ENCODE results near the gene THRB.
"Not testable (repeated sequence)": the region's sequence is repeated elsewhere in the genome, so short reads cannot be mapped to it uniquely, and the experiment has no call there.

The THRB gene

DNA sequence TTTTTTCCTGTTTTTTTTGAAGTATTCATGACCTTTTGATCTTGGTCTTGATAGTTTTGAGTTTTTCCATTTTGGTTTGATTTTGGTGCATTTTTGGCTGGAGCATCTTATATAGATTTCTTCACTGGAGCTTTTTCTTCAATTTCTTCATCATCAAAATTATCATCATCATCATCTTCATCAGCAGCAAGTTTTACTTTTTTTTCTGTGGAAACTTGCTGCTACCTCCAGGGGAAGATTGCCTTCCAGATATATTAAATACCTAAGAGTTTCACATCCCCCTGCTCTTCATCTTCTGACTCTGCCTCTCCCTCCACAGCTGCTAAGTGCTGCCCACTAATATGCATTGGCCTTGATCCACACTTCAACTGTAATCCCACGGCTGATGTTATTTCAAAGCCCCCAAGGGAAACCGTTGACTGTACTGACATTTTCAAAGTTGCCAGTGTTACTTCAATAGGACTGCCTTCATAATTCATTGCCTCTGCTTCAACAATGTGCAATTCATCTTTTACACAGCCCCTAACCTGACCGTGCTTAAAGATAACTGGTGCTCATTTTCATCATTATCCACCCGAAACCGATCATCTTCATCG is 397.9 kb downstream of the THRB start:
- DNase-seq (ENCODE audit: low read depth): peak; percentile 17

DNA sequence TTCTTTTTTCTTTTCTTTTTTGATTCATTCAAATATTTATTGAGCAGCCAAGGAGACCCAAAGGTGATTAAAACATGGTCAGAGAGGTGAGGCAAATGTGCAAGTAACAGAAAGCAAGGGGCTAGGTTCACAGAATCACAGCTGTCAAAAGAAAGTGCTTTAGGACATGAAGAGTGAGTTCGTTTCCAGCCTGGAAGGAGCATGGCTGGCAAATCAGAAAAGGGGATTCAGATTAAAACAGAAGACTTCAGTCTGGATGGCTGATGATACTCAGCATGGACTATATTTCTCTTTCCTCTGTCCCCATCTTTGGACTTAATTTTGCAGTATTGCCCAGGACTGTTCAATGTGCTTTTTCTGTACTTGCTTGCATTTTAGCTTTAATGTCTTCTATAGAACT is 398.4 kb downstream of the THRB start:
- DNase-seq (ENCODE audit: low read depth): no peak

DNA sequence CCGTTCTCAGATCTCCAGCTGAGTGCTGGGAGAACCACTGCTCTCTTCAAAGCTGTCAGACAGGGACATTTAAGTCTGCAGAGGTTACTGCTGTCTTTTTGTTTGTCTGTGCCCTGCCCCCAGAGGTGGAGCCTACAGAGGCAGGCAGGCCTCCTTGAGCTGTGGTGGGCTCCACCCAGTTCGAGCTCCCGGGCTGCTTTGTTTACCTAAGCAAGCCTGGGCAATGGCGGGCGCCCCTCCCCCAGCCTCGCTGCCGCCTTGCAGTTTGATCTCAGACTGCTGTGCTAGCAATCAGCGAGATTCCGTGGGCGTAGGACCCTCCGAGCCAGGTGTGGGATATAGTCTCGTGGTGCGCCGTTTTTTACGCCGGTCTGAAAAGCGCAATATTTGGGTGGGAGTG is 399.8 kb downstream of the THRB start:
- not testable (repeated sequence) for DNase-seq (ENCODE audit: low read depth)

DNA sequence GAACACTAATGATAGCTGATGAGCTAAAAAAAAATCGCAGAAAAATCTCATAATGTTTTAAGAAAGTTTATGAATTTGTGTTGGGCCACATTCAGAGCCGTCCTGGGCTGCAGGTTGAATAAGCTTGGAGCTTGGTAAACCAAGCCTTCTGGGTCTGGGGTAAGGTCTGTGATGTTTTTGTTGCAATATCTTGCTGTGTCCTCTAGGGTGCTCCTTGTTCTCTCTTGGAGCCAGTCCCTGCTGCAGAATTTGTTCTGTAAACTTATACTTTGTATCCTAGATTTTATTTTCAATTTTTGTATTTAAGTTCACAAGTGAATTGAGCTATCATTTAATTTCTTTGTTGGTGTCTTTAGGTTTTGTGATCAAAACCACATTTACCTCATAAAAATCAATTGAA is 405.9 kb downstream of the THRB start:
- no peak for DNase-seq (ENCODE audit: low read depth)

DNA sequence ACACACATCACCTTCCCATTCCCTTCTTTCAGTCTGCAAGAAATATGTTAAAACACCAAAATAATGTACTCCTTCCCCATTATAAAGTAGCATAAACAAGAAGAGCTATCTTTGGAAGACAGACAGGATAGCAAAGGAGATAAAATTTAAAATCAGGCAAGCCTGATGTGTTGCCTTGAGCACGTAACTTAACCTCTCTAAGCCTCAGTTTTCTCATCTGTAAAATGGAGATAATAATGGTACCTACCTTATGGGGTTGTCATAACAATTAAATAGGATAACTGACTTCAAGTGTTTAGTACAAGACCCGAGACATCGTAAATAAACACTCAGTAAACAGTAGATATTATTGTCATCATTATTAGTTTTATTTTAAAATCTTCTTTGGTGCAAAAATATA is 407.2 kb downstream of the THRB start:
- no peak for DNase-seq (ENCODE audit: low read depth)

DNA sequence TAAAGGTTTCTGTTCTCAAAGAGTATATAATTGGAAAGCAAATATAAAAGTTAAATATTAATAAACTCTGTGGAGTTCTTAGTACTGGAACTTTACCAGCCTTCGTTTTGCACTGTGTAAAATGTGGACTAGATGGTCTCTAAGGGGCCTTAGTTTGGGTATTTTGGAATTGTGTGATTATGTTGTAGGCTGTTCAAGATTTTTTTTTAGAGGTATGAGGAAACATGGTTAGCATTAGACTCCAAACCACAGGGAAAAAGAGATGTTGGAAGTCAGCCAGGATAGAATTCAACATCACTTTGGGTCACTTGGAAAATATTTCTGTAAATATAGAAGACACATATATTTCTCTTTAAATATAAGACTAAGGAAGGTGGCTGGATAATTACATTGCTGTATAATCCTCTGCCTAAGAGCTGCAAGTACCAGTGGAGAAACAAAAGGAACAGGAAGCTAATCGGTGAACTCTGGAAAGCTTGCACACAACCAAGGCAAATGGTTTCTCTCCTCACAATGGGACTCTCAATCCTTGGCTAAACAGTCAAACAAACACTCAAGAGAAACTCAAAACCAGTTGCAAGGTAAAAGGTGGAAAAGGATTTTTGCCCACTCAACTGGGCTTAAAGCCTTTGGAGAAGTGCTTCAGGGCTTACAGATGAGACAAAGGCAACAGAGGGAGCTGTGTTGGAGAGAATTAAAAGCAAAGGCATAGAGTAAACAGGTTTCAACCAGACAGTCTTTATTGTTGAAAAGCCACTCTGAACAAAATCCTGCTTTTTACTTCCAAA is 407.8 kb downstream of the THRB start:
- DNase-seq (ENCODE audit: low read depth): peak; percentile 31

DNA sequence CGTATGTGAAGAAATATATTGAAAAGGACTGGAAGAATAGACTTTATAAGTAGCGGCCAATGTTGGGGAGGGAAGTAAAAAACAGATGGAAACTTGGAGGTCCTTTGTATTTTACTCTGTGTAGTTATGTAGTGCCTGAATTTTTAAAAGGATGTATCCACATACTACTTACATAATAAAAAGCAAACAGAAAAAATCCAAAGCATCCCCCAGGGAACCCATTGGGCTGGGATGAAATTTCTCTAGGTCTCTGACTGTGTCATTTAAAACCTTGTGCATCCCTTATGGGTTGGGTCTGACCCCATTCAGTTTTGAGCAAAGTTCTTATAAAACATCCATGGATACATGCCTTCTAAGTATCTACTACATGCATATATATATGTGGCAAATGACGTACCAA is 408.4 kb downstream of the THRB start:
- no peak for DNase-seq (ENCODE audit: low read depth)

DNA sequence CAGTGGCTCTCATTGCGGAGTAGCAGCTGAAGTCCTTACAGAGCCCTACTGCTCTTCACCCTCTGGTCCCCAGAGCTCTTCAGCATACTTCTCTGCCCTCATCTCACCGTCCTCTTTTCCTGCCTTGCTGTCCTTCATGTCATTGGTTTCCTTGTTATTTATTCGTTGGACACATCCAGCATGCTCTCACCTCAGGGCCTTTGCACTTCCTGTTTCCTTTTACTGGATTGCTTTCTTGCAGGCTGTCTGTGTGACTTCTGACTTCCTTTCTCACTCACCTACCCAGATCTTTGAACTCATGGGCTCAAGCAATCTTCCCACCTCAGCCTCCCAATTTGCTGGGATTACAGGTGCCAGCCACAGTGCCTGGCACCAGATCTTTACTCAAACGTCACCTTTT is 422.5 kb downstream of the THRB start:
- DNase-seq (ENCODE audit: low read depth): no peak

DNA sequence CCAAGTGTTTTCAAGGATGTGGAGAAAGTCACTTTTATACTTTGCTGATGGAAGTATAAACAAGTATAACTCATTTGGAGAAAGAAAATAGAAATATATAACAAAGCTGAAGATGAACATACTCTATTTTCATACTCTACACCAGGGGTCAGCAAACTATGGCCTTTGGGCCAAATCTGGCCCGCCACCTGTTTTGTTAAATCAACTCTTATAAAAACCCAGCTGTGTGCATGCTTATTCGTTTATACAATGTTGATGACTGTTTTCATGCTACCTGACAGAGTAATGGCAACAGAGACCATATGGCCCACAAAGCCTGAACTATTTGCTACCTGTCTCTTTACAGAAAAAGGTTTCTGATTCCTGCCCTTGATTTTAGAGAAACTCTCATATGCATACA is 425.6 kb downstream of the THRB start:
- DNase-seq (ENCODE audit: low read depth): no peak

DNA sequence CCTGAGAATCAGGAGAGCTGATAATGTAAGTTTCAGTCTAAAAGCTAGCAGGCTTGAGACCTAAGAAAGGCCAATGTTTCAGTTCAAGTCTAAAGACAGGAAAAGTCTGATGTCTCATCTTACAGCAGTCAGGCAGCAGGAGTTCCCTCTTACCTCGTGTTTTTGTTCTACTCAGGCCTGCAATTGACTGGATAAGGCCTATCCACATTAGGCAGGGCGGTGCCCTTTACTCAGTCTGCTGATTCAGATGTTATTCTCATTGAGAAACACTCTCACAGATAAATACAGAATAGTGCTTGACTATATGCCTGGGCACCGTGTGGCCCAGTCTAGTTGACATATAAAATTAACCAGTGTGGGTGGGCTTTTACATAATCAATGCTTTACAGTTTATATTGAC is 427.2 kb downstream of the THRB start:
- DNase-seq (ENCODE audit: low read depth): peak; percentile 31

Measured in stromal cell of bone marrow (primary cell).